GM18520 (cell line): ENCODE results near the gene RASSF6.
A peak's percentile ranks its signal among the peaks of the same experiment; 100 is the strongest.

ENCODE experiments used
- ATAC-seq: cut with Tn5 transposase; IDR thresholded peaks from one replicate; pipeline ENCODE4 v1.9.1; 2021; ENCODE audit not compliant: unreplicated experiment

Gene RASSF6

GRCh38 chr4:73612032-73612431 lies 8.2 kb downstream of the RASSF6 start:
- ATAC-seq = no peak

- ATAC-seq = no peak
Measured at GRCh38 chr4:73609706-73610105, 10.5 kb downstream of the RASSF6 start.

GRCh38 chr4:73608689-73609594 lies 11.3 kb downstream of the RASSF6 start:
- no peak for ATAC-seq

- peak; percentile 21 for ATAC-seq
Measured at GRCh38 chr4:73607375-73608033, 12.7 kb downstream of the RASSF6 start.

- peak; percentile 63 for ATAC-seq
Measured at GRCh38 chr4:73606465-73606974, 13.7 kb downstream of the RASSF6 start.

- ATAC-seq = no peak
Measured at GRCh38 chr4:73603854-73604584, 16.2 kb downstream of the RASSF6 start.

GRCh38 chr4:73603271-73603710 lies 16.9 kb downstream of the RASSF6 start:
- ATAC-seq = peak; percentile 32

- no peak for ATAC-seq
Measured at GRCh38 chr4:73600954-73601353, 19.3 kb downstream of the RASSF6 start.

- ATAC-seq = no peak
Measured at GRCh38 chr4:73599182-73599581, 21.1 kb downstream of the RASSF6 start.

GRCh38 chr4:73597594-73597993 lies 22.6 kb downstream of the RASSF6 start:
- ATAC-seq = no peak

GRCh38 chr4:73597183-73597582 lies 23.1 kb downstream of the RASSF6 start:
- peak; percentile 44 for ATAC-seq

- no peak for ATAC-seq
Measured at GRCh38 chr4:73596001-73596400, 24.2 kb downstream of the RASSF6 start.

- ATAC-seq = no peak
Measured at GRCh38 chr4:73593631-73594241, 26.5 kb downstream of the RASSF6 start.

- peak; percentile 87 for ATAC-seq
Measured at GRCh38 chr4:73589887-73590801, 30.1 kb downstream of the RASSF6 start.

GRCh38 chr4:73589261-73589847 lies 30.9 kb downstream of the RASSF6 start:
- ATAC-seq = peak; percentile 17

GRCh38 chr4:73588613-73589012 lies 31.6 kb downstream of the RASSF6 start:
- ATAC-seq = no peak

GRCh38 chr4:73586666-73587065 lies 33.6 kb downstream of the RASSF6 start:
- no peak for ATAC-seq

GRCh38 chr4:73586040-73586439 lies 34.2 kb downstream of the RASSF6 start:
- no peak for ATAC-seq

- ATAC-seq = no peak
Measured at GRCh38 chr4:73585345-73585744, 34.9 kb downstream of the RASSF6 start.
